K562 (cell line): Measurements from ENCODE around the gene TMEM161B. TPM values are rescaled to one million over a fixed set of nuclear protein-coding genes. Genes with fewer than 3 reads are reported as not detected.

Experiments
- ARID2 ChIP-seq: fragments of 450-650 bp; IDR thresholded peaks from 2 replicates; pipeline ENCODE4 v1.6.1; 2017; ENCODE audit warnings: antibody characterized with exemption, mild to moderate bottlenecking
- CBX5 ChIP-seq: IDR thresholded peaks from 2 replicates; pipeline ENCODE4 v1.6.1; 2014; ENCODE audit warnings: low read depth, borderline replicate concordance
- CHD1 ChIP-seq: fragments of 200-600 bp; sonication (generic); IDR thresholded peaks from one replicate; pipeline ENCODE4 v1.6.1; 2012; ENCODE audit warnings: mild to moderate bottlenecking, moderate library complexity, low read length, inconsistent platforms
- ETV6 ChIP-seq, 3 experiments: fragments of 150-350 bp in 1 of 3; sonication (generic) in 1 of 3; formaldehyde crosslinking in 1 of 3; IDR thresholded peaks; 2 replicates each; pipeline versions ENCODE4 v1.6.1 to v1.8.0; 2014 to 2022; ENCODE audit warnings: borderline replicate concordance in 2 of 3, low read depth in 2 of 3, antibody characterized with exemption in 1 of 3, low read length in 1 of 3, mild to moderate bottlenecking in 1 of 3, missing genetic modification reagents in 1 of 3
- HCFC1 ChIP-seq: IDR thresholded peaks from 2 replicates; pipeline ENCODE4 v1.6.1; 2012; ENCODE audit warnings: low read depth, low read length, improper control_type of control experiment
- HINFP ChIP-seq: fragments of 450-650 bp; conservative IDR thresholded peaks from 2 replicates; pipeline ENCODE4 v1.6.1; 2016; ENCODE audit warnings: missing genetic modification characterization, low read depth, mild to moderate bottlenecking, control low read depth, missing compliant biosample characterization
- HNRNPH1 ChIP-seq: fragments of 200-400 bp; formaldehyde crosslinking; optimal IDR thresholded peaks from 2 replicates; pipeline ENCODE3; 2017; ENCODE audit warnings: low read depth, mild to moderate bottlenecking, low read length, moderate library complexity
- HNRNPK ChIP-seq: fragments of 200-400 bp; formaldehyde crosslinking; IDR thresholded peaks from one replicate; pipeline ENCODE4 v1.6.1; 2018; ENCODE audit warnings: mild to moderate bottlenecking, low read depth, low read length; ENCODE audit not compliant: poor library complexity, severe bottlenecking
- KAT7 ChIP-seq: sonication (generic); formaldehyde crosslinking; IDR thresholded peaks from 2 replicates; pipeline ENCODE4 v1.8.0; 2022; ENCODE audit warnings: missing genetic modification reagents, mild to moderate bottlenecking, borderline replicate concordance
- MAFF ChIP-seq: IDR thresholded peaks from 2 replicates; pipeline ENCODE4 v1.6.1; 2012; ENCODE audit warnings: low read length, improper control_type of control experiment
- MAFG ChIP-seq: fragments of 450-650 bp; conservative IDR thresholded peaks from 2 replicates; pipeline ENCODE4 v1.6.1; 2016; ENCODE audit warnings: missing genetic modification characterization, missing compliant biosample characterization
- NCOR1 ChIP-seq: fragments of 450-650 bp; IDR thresholded peaks from 2 replicates; pipeline ENCODE4 v1.6.1; 2016; ENCODE audit warnings: mild to moderate bottlenecking, moderate library complexity
- RAD21 ChIP-seq, 2 experiments: fragments of 250-450 bp in 1 of 2; fragments of 450-650 bp in 1 of 2; sonication (Bioruptor Pico) in 1 of 2; formaldehyde crosslinking in 1 of 2; IDR thresholded peaks in 1 of 2; conservative IDR thresholded peaks in 1 of 2; 2 replicates each; pipeline versions ENCODE4 v1.4.0 to v1.8.0; 2020 to 2022; ENCODE audit warnings: mild to moderate bottlenecking in 2 of 2, moderate library complexity in 1 of 2
- RBM22 ChIP-seq: fragments of 200-400 bp; formaldehyde crosslinking; IDR thresholded peaks from 2 replicates; pipeline ENCODE4 v1.6.1; 2018; ENCODE audit warnings: low read length, low read depth; ENCODE audit not compliant: poor library complexity, severe bottlenecking
- RBM25 ChIP-seq: fragments of 200-400 bp; formaldehyde crosslinking; IDR thresholded peaks from 2 replicates; pipeline ENCODE4 v1.6.1; 2018; ENCODE audit warnings: low read length, low read depth, moderate library complexity; ENCODE audit not compliant: severe bottlenecking
- RERE ChIP-seq: sonication (generic); formaldehyde crosslinking; IDR thresholded peaks from 2 replicates; pipeline ENCODE4 v1.8.0; 2023; ENCODE audit warnings: missing genetic modification reagents, mild to moderate bottlenecking, borderline replicate concordance
- SNIP1 ChIP-seq: fragments of 450-650 bp; IDR thresholded peaks from 2 replicates; pipeline ENCODE4 v1.7.1; 2017; ENCODE audit warnings: low read depth, mild to moderate bottlenecking
- ZBTB33 ChIP-seq: sonication (generic); formaldehyde crosslinking; IDR thresholded peaks from 2 replicates; pipeline ENCODE4 v1.8.1; 2023; ENCODE audit warnings: mild to moderate bottlenecking, missing genetic modification reagents
- ZNF507 ChIP-seq: conservative IDR thresholded peaks from 2 replicates; pipeline ENCODE4 v1.6.1; 2017; ENCODE audit warnings: missing genetic modification characterization, missing compliant biosample characterization
- polyA plus RNA-seq, 8 experiments: library from polyadenylated mRNA; depleted of rRNA in 4 of 8; stranded (reverse) in 5 of 8; unstranded in 3 of 8; fragments of >200 nt; fragmentation: Nextera tagmentation in 2 of 8; fragmentation: Illumina TruSeq in 1 of 8; extraction: Ambion mirVana in 2 of 8; extraction: Trizol in 1 of 8; gene quantifications; 2 replicates each; pipeline versions ENCODE4 v1.2.1 to v1.2.3, GENCODE V29; 2011 to 2014; ENCODE audit warnings: inconsistent platforms in 1 of 8, missing spikeins in 1 of 8
- total RNA-seq, 7 experiments: library from RNA; depleted of rRNA in 6 of 7; stranded (reverse); fragments of >200 nt in 6 of 7; fragmentation: Illumina TruSeq in 2 of 7; extraction: Trizol in 2 of 7; gene quantifications; 2 replicates each; pipeline versions ENCODE4 v1.2.1 to v1.2.3, GENCODE V29; 2011 to 2021; ENCODE audit warnings: low replicate concordance in 1 of 7

Gene TMEM161B
- total and polyA plus RNA-seq, 9 of the 15 experiments (the other 6 are each of a cell fraction or from before 2014, with no cell fraction given) = 18.9 to 57.1 (median 40.6) TPM

- peak; percentile 95 for TF ChIP-seq ZBTB33 (CRISPR knock-in tag)
- no peak for TF ChIP-seq HNRNPK
- TF ChIP-seq MAFF = no peak
- TF ChIP-seq ETV6 (IDR thresholded peaks at IDR 0.05; ENCODE audit: borderline replicate concordance in 1 of 2, low read depth in 2 of 2, low read length in 1 of 2) = no peak
- TF ChIP-seq ETV6 (CRISPR knock-in tag; IDR thresholded peaks at IDR 0.05; ENCODE audit: borderline replicate concordance) = no peak
- TF ChIP-seq SNIP1 = no peak
- TF ChIP-seq RBM22 = no peak
- no peak for TF ChIP-seq HCFC1
- no peak for TF ChIP-seq ARID2
- peak; percentile 7 for TF ChIP-seq RBM25
- no peak for TF ChIP-seq RAD21 (CRISPR knock-in tag; conservative IDR thresholded peaks at IDR 0.05 in 1 of 2, IDR thresholded peaks at IDR 0.05 in 1 of 2)
- TF ChIP-seq ZNF507 (tag) = peak; percentile 92
- TF ChIP-seq KAT7 (CRISPR knock-in tag) = no peak
- peak; percentile 97 for TF ChIP-seq CBX5
- no peak for TF ChIP-seq RERE (CRISPR knock-in tag)
- no peak for TF ChIP-seq HNRNPH1
- no peak for TF ChIP-seq NCOR1
- TF ChIP-seq CHD1 = no peak
- no peak for TF ChIP-seq MAFG (tag)
- TF ChIP-seq HINFP (tag) = no peak
These were observed 80.0 kb downstream of the TMEM161B start (continued) for GRCh38 chr5:88188458-88189132.
